Natural killer cell treated with Interleukin-12 subunit alpha and Interleukin-12 subunit beta and Interleukin-15 and Interleukin-18, amount 100 ng/mL, for 72 hours (primary cell): ENCODE data around the gene DHTKD1. TPM values are rescaled to one million over a fixed set of nuclear protein-coding genes. Genes with fewer than 3 reads are reported as not detected.
"Not testable (repeated sequence)": the region's sequence is repeated elsewhere in the genome, so short reads cannot be mapped to it uniquely, and the experiment has no call there.

ENCODE experiments used
- ATAC-seq, 2 donors: fragments of 150-1000 bp; cut with Tn5 transposase in 1 of 2; sonication (Bioruptor Pico), chemical (Tn5 transposase) in 1 of 2; 2 replicates each; pipeline ENCODE4 v1.10.0; 2021
- DNase-seq: peaks from one replicate; pipeline ENCODE4 v3.0.0; 2022; ENCODE audit warnings: low spot score
- H3K27ac Mint-ChIP-seq, 2 donors: 1 replicate in 1 of 2; 2 replicates in 1 of 2; pipeline ENCODE4 v1.8.0; 2022; ENCODE audit warnings: mixed read lengths in 2 of 2, mild to moderate bottlenecking in 1 of 2, moderate library complexity in 1 of 2
- H3K27me3 Mint-ChIP-seq, 2 donors: 1 replicate in 1 of 2; 2 replicates in 1 of 2; pipeline ENCODE4 v1.8.0; 2022; ENCODE audit warnings: mixed read lengths in 2 of 2
- H3K36me3 Mint-ChIP-seq: one replicate; pipeline ENCODE4 v1.8.0; 2022; ENCODE audit warnings: mixed read lengths
- H3K4me1 Mint-ChIP-seq, 2 donors: 1 replicate in 1 of 2; 2 replicates in 1 of 2; pipeline ENCODE4 v1.8.0; 2022; ENCODE audit warnings: low read depth in 2 of 2, mixed read lengths in 2 of 2, mild to moderate bottlenecking in 1 of 2
- H3K4me3 Mint-ChIP-seq: one replicate; pipeline ENCODE4 v1.8.0; 2022; ENCODE audit warnings: mixed read lengths
- H3K9me3 Mint-ChIP-seq: 2 replicates; pipeline ENCODE4 v1.8.0; 2022; ENCODE audit warnings: mixed read lengths
- total RNA-seq, 2 donors: library from RNA; stranded (reverse); gene quantifications; one replicate each; pipeline ENCODE4 v1.2.3, GENCODE V29; 2022

The DHTKD1 gene
- total RNA-seq, 2 donors from 2014 or later, result 28.9 to 31.5 TPM

DNA sequence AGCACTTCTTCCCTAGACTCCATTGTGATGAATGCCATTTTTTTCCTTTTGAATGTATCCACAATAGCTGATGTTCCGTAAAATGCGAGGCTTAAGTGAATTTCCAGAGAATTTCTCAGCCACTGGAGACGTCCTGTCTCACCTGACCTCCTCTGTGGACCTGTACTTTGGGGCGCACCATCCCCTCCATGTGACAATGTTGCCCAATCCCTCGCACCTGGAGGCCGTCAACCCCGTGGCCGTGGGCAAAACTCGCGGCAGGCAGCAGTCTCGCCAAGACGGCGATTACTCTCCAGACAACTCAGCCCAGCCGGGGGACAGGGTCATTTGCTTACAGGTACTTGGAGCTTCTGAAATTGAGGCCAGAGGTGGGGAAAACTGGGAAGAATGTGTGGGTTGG is 20.2 kb downstream of the DHTKD1 start:
- DNase-seq, result no peak
- H3K27ac Mint-ChIP-seq, result no peak overlapping the region
- ATAC-seq, result no peak
- peaks cover 11% of the 10 kb centered on the region for H3K36me3 Mint-ChIP-seq
- H3K9me3 Mint-ChIP-seq, result no peaks in the 10 kb centered on the region
- no peaks in the 10 kb centered on the region for H3K27me3 Mint-ChIP-seq
- H3K4me1 Mint-ChIP-seq, result peaks cover 5 to 6% of the 10 kb centered on the region in 2 donors
- no peak overlapping the region for H3K4me3 Mint-ChIP-seq

DNA sequence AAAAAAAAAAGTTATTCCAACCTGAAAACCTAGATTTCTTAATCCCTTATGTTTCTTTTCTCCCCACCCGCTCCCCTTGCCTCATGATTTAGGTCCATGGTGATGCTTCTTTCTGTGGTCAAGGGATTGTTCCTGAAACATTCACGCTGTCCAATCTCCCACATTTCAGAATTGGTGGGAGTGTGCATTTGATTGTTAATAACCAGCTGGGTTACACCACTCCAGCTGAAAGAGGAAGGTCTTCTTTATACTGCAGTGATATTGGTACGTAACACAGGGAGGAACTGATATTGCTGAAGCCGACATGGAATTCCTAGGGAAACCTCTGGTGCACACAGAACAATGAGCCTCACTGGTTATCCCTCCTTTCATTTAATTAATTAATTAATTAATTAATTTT is 22.7 kb downstream of the DHTKD1 start:
- no peak for ATAC-seq
- peaks cover 11% of the 10 kb centered on the region for H3K36me3 Mint-ChIP-seq

DNA sequence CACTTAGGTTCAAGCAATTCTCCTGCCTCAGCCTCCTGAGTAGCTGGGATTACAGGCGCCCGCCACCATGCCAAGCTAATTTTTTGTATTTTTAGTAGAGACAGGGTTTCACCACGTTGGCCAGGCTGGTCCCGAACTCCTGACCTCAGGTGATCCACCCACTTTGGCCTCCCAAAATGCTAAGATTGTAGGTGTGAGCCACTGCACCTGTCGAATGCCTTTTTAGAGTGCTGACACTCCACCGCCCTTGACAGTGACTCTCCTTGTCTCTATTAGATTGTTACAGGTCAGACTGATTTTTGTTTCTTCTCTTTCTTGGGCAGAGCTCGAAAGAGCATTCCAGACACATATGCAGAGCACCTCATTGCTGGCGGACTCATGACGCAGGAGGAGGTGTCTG is 28.6 kb downstream of the DHTKD1 start:
- not testable (repeated sequence) for H3K36me3 Mint-ChIP-seq, H3K27me3 Mint-ChIP-seq, H3K4me1 Mint-ChIP-seq, DNase-seq, H3K9me3 Mint-ChIP-seq, H3K4me3 Mint-ChIP-seq, ATAC-seq, H3K27ac Mint-ChIP-seq

More for the DNA sequence above, 22.7 kb downstream of the DHTKD1 start:
- Mint-ChIP-seq H3K27me3 (no peaks in the 10 kb centered on the region), H3K4me1 (peaks cover 5 to 6% of the 10 kb centered on the region in 2 donors), H3K9me3 (no peaks in the 10 kb centered on the region), H3K27ac (no peak overlapping the region), H3K4me3 (no peak overlapping the region)
- no peak for DNase-seq

DNA sequence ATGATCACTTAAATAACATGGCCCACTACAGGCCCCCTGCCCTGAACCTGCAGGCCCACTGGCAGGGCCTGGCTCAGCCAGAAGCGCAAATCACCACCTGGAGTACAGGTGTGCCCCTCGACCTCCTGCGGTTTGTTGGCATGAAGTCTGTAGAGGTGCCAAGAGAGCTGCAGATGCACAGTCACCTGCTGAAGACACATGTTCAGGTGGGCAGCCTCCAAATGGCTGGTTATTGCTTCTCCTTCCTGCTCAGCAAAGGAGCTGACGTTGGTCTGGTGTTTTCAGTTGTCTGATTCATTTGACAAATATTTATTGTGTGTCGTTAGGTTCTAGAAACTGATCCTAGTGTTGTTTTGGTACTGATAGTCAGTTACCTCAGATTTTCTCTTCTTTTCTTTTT is 29.0 kb downstream of the DHTKD1 start:
- Mint-ChIP-seq H3K4me3 (no peak overlapping the region), H3K27ac (no peak overlapping the region), H3K36me3 (peaks cover 9% of the 10 kb centered on the region), H3K9me3 (no peaks in the 10 kb centered on the region), H3K27me3 (no peaks in the 10 kb centered on the region), H3K4me1 (no peaks in the 10 kb centered on the region)
- no peak for ATAC-seq
- no peak for DNase-seq

DNA sequence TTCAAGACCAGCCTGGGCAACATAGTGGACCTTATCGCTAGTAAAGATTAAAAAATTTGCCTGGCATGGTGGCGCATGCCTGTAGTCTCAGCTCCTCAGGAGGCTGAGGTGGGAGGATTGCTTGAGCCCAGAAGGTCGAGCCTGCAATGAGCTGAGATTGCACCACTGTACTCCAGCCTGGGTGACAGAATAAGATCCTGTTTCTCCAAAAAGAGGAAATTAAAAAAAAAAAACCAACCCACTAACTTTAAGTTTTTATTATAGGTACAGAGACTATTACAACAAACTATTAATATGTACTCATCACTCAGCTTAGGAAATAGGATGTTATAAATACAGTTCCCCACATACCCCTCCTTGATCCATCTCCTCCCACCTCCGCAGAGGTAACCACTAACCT is 30.2 kb downstream of the DHTKD1 start:
- DNase-seq, result no peak
- ATAC-seq, result no peak
- H3K4me1 Mint-ChIP-seq, result peaks cover 0 to 2% of the 10 kb centered on the region in 2 donors
- no peak overlapping the region for H3K4me3 Mint-ChIP-seq
- H3K9me3 Mint-ChIP-seq, result no peaks in the 10 kb centered on the region
- no peak overlapping the region for H3K27ac Mint-ChIP-seq
- no peaks in the 10 kb centered on the region for H3K27me3 Mint-ChIP-seq
- H3K36me3 Mint-ChIP-seq, result peaks cover 9% of the 10 kb centered on the region

DNA sequence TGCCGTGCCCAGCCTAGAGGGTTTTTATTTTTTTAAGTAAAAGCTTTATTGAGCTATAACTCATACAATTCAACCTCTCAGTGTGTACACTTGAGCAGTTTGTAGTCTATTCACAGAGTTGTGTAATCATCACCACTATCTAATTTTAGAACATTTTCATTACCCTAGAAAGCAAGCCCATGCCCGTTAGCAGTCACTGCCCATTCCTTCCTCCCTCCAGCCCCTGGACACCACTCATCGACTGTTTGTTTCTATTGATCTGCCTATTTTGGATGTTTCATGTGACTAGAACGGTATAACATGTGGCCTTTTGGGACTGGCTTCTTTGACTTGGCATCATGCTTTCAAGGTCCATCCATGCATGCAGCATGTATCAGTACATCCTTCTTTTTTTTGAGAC is 35.0 kb downstream of the DHTKD1 start:
- Mint-ChIP-seq H3K4me3 (no peak overlapping the region), H3K4me1 (peaks cover 0 to 3% of the 10 kb centered on the region in 2 donors), H3K27ac (peak overlapping the region in 1 of 2 donors; percentile 47), H3K36me3 (peaks cover 14% of the 10 kb centered on the region), H3K27me3 (no peaks in the 10 kb centered on the region), H3K9me3 (no peaks in the 10 kb centered on the region)
- no peak for ATAC-seq
- no peak for DNase-seq

DNA sequence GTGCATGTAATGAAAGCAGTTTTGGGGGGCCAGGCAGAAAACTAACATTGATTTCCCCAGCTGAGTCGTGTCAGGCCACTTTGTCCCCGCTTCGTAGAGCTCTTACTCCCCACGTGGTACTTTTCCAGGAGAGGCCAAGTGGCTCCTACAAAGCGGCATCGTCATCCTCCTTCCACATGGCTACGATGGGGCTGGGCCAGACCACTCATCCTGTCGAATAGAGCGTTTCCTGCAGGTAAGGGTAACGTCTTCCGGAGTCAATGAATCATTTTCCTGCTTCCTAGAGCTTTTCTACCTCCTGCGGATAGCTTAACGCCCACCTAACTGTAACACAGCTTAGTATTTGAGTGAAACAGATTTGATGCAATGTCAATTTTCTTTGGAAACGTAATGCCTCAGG is 39.0 kb downstream of the DHTKD1 start:
- no peak overlapping the region for H3K4me3 Mint-ChIP-seq

DNA sequence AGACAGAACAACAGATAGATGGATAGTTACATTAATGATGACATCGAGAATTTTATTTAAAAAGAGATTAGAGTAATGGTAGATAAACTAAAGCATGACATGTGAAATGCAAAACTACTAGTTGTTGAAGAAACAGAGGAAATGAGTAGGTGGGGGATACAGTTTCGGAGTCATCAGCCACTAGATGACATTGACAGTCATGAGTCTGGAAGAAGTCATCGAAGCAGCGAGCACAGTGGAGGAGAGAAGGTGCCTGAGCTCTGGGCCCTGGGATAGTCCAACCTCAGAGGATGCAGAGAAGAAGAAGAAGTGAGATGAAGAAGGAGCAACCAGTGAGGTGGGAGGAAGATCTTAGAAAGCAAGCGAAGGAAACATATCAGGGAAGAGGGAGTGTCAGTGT is 40.5 kb downstream of the DHTKD1 start:
- Mint-ChIP-seq H3K9me3 (no peaks in the 10 kb centered on the region), H3K27me3 (no peaks in the 10 kb centered on the region), H3K4me1 (peaks cover 21 to 25% of the 10 kb centered on the region in 2 donors), H3K36me3 (peaks cover 21% of the 10 kb centered on the region), H3K27ac (peak overlapping the region; percentile 22 to 34), H3K4me3 (peak overlapping the region; percentile 19)
- DNase-seq (no peak), ATAC-seq (no peak)

More for the DNA sequence above, 39.0 kb downstream of the DHTKD1 start:
- ATAC-seq, result no peak
- Mint-ChIP-seq H3K27me3 (no peaks in the 10 kb centered on the region), H3K27ac (no peak overlapping the region), H3K4me1 (peaks cover 18 to 21% of the 10 kb centered on the region in 2 donors), H3K36me3 (peaks cover 21% of the 10 kb centered on the region), H3K9me3 (no peaks in the 10 kb centered on the region)
- DNase-seq, result no peak

DNA sequence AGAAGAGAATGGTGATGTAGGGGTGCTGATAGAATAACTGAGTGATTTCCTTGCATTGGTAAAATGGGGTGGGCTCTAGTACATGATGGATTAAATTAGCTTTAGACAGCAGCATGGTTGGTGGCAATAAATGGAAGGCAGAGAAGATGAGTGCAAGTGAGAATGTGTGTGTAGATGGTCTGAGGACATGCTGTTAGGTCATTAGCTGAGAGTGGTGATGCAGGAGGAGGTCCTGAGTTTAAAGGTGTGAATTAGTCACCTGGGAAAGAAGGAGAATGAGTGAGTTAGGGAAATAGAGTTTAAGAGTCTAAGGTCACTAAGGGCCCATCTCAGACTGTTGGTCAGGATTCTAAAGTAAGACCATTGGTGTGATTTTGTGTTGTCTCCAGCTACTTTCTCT is 42.8 kb downstream of the DHTKD1 start:
- peaks cover 15% of the 10 kb centered on the region for H3K36me3 Mint-ChIP-seq
- peak; percentile 52 to 56 for ATAC-seq

DNA sequence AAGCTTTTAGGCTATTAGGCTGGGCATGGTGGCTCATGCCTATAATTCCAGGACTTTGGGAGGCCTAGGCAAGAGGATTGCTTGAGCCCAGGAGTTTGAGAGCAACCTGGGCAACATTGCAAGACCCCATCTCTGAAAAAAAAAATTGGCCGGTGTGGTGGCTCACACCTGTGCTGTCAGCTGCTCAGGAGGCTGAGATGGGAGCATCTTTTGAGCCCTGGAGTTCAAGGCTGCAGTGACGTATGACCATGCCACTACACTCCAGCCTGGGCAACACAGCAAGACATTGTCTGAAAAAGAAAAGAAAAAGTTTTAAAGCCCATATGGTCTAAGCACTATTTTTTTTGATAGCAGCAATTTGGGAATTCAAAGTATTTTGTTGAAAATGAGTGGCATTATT is 44.9 kb downstream of the DHTKD1 start:
- Mint-ChIP-seq H3K36me3 (peaks cover 15% of the 10 kb centered on the region), H3K9me3 (no peaks in the 10 kb centered on the region), H3K27me3 (no peaks in the 10 kb centered on the region), H3K27ac (peak overlapping the region; percentile 10 to 55), H3K4me1 (peaks cover 21 to 25% of the 10 kb centered on the region in 2 donors), H3K4me3 (peak overlapping the region; percentile 60)
- DNase-seq (no peak), ATAC-seq (no peak)

More for the DNA sequence above, 42.8 kb downstream of the DHTKD1 start:
- Mint-ChIP-seq H3K4me1 (peaks cover 21 to 25% of the 10 kb centered on the region in 2 donors), H3K27me3 (no peaks in the 10 kb centered on the region), H3K9me3 (no peaks in the 10 kb centered on the region), H3K4me3 (peak overlapping the region; percentile 4), H3K27ac (peak overlapping the region; percentile 10 to 55)
- no peak for DNase-seq

DNA sequence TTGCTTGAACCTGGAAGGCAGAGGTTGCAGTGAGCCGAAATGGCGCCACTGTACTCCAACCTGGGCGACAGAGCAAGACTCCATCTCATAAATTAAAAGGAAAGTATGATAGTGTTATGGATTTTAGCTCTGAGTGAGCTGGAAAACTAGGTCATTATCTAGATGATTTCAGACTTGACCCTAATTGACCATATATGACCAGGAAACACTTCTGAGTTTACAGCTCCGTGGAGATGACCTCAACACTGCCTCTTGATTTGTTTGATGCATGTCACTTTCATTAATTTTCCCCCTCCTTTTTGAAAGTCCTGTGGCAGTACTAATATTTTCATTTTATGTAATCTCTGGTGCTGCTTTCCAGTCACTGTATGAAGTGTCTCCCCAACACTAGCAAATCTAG is 52.9 kb downstream of the DHTKD1 start:
- Mint-ChIP-seq H3K36me3 (peaks cover 9% of the 10 kb centered on the region), H3K9me3 (no peaks in the 10 kb centered on the region), H3K27me3 (no peaks in the 10 kb centered on the region), H3K4me3 (peak overlapping the region; percentile 78), H3K4me1 (peaks cover 22 to 30% of the 10 kb centered on the region in 2 donors), H3K27ac (peak overlapping the region; percentile 97 to 99)
- no peak for DNase-seq
- no peak for ATAC-seq

DNA sequence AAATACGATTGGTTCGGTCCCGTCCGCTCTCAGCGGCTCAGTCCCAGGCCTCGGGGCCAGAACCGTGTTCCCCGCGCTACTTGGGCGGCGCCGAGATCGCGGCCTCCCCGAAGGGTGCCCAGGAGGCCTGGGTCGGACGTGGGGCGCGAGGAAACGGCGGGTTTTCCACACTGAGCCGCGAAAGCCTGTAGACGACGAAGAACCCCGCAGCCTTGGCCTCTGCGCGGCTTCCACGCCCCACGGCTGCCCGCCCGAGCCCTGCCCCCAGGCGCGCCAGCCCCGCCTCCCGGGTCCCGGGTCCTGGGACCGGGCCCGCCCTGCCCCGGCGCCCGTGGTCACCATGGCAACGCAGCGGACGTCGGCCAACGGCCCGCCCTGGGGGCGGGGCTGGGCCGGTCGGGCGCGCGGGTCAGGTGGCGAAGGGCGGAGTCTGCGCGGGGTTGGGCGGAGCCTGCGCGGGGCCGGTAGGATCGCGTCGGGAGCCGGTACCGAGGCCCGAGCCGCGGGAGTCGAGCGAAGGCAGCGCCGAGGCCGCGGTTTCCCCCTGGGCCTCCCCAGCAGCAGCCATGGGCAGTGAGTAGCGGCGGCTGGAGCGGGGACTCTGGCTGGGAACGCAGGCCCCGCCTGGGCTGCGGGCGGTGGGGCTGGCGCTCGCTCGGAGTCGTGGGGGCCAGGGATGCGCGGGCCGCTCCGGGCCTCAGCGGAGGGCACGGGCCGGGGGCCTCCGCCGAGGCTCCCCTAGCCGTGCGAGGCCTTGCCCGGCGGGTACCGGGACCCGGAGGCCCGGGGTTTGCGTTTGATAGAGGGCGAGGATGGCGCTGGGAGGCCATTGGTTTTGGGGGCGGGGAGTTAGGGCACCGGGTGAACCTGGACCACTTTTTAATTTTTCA is 60.7 kb downstream of the DHTKD1 start, which contains the start of gene SEC61A2:
Gene SEC61A2 (plus strand): TSS at position 456 of the 890 bp plus-strand sequence. CDS start 111 bp downstream, at position 567.
- Mint-ChIP-seq H3K4me1 (peaks cover 25 to 32% of the 10 kb centered on the region in 2 donors), H3K4me3 (peak within 1 kb of the TSS; percentile 86), H3K9me3 (no peaks in the 10 kb centered on the region), H3K27ac (peak within 1 kb of the TSS; percentile 86 to 90), H3K36me3 (peaks cover 4% of the 10 kb centered on the region), H3K27me3 (no peaks in the 10 kb centered on the region)
- peak; percentile 97 to 98 for ATAC-seq
- DNase-seq, result peak; percentile 100

DNA sequence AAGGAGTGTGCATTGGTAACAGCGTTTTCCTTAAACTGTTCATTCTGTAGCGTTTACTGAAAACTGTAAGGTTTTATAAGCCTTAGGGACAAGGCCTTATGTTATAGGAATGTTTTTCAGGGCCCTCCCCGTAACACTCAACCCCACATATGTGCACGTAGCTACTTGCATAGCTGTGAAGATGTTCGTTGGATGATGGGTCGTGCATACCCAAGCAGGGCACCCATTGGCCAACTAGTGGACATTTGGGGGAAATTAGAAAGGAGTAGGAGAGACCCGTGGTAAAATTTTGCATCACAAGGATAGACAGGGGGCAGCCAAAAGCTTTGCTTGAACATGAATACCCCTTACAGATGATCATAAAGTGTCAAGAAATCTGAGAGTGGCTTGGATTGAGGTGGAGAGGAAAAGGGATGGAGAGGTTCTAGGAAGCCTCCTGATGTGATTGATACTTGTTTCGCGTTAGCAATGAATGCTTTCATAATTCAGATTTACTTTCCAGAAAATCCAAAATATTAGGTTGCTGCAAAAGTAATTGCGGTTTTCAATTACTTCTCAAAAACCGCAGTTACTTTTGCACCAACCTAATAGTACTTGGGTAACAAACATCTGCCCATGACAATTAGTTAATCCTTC is 61.6 kb downstream of the DHTKD1 start:
- Mint-ChIP-seq H3K27me3 (no peaks in the 10 kb centered on the region), H3K27ac (peak overlapping the region; percentile 20 to 86), H3K4me3 (peak overlapping the region; percentile 86), H3K36me3 (peaks cover 4% of the 10 kb centered on the region), H3K4me1 (peaks cover 25 to 32% of the 10 kb centered on the region in 2 donors), H3K9me3 (no peaks in the 10 kb centered on the region)
- ATAC-seq, result peak in 1 of 2 donors; percentile 47
- peak; percentile 66 for DNase-seq

DNA sequence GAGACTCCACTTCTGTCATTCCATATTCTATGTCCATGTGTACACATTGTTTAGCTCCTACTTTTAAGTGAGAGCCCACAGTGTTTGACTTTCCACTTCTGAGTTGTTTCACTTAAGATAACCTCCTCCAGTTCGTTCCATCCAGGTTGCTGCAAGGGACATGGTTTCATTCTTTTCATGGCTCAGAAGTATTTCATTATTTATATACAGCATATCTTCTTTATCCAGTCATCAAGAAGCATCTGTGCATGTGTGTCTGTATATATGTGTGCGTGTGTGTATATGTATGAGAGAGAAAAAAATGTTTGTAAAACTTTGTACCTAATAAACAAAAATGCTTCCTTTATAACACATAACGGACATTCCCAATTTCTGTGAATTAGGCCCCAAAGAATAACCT is 66.9 kb downstream of the DHTKD1 start:
- DNase-seq, result no peak
- Mint-ChIP-seq H3K4me1 (peaks cover 5 to 6% of the 10 kb centered on the region in 2 donors), H3K27ac (no peak overlapping the region), H3K9me3 (no peaks in the 10 kb centered on the region), H3K27me3 (no peaks in the 10 kb centered on the region), H3K4me3 (no peak overlapping the region), H3K36me3 (peaks cover 12% of the 10 kb centered on the region)
- no peak for ATAC-seq
